ENCODE data around the gene TRAF3IP1.
"Not testable (repeated sequence)": the region's sequence is repeated elsewhere in the genome, so short reads cannot be mapped to it uniquely, and the experiment has no call there.

Gene TRAF3IP1

DNA sequence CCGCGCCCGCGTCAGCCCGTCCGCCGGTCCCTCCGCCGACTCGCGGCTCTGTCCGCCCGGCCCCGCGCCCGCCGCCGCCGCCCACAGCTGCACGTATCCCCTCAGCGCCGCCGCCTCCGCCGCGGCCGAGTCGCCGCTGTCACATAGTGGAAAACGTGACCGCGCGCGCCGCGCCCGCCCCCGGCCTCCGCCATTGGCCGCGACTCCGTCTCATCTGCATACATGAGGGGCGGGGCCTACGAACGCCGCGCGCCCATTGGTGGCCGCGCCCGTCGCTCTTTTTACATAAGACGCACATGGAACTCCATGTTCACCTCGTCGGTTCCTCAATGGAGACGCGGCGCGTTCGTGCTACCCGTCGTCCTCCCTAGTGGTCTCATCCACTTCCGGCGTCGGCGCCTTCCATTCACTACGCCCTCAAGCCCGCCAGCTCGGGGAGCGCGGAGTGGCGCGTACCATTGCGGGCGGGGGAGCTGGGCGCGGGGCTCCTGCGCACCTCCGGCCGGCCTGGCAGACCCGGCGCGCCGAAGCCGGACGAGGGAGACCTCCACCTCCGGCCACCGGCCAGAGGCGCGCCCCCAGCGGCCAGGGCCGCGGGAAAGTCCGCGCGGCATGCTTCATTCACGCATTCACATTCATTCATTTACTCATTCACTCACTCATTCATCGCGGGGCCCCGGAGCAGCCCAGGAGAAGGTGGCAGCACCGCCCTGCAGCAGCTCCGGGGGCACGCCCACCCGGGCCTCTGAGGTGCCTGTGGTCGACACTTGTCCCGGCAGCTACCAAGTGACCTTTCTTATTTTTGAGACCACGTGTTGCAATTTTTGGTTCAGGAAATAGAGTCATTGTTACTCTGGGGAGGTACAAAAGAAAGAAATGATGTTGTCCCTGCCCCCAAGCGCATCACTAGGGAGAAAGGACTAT lies 31.4 kb upstream of the TRAF3IP1 start:
- peak; percentile 96 for DNase-seq (ENCODE audit: low read depth)

- DNase-seq (ENCODE audit: low read depth) = no peak
Measured at GRCh38 chr2:238289574-238289973, 30.7 kb upstream of the TRAF3IP1 start.

DNA sequence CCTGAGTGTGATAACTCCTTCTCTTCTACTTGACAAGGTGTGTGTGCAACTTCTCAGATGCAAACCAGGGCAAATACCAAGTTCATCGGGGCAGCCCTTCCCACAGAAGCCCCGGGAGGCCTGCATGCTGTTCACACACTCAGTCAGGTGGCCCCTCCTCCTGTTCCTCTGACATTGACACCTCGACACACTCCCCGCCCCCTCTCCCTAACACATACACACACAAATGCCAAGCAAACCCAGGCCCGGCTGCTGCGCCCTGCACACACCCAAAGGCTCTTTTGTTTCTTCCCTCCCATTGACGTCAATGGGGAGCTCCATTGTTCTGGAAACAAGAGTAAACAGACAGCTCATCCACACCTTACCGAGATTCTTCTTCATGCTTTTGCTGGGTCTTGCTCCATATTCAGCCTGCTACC lies 30.2 kb upstream of the TRAF3IP1 start:
- DNase-seq (ENCODE audit: low read depth) = no peak

- no peak for DNase-seq (ENCODE audit: low read depth)
Measured at GRCh38 chr2:238290715-238291549, 29.4 kb upstream of the TRAF3IP1 start.

DNA sequence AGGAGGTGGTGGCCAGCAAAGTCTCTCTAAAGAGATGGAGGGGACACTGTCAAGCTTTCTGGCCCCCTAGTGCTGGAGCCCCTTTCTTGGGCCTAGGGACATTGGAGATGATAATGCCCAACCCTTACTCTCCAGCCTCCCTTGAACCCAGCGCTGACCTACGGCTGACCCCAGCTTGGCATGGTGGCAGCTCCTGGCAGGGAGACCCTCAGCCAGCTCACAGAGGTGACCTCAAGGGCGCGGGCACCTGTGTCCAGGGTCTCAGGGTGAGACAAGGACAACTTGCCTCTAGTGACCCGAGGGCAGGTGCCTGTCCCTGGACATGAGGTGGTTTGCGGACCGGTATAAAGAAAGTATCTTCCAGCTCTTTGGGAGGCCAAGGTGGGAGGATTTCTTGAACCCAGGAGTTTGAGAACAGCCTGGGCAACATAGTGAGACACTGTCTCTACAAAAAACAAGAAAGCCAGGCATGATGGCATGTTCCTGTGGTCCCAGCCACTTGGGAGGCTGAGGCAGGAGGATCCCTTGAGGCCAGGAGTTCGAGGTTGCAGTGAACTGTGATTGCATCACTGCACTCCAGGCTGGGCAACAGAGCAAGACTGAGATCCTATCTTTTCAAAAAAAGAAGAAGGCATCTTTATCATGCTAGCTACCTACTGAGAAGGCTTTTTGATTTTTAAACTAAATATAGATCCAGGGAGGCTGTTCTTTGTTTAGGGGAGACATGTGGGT lies 28.6 kb upstream of the TRAF3IP1 start:
- no peak for DNase-seq (ENCODE audit: low read depth)

- no peak for DNase-seq (ENCODE audit: low read depth)
Measured at GRCh38 chr2:238294046-238294392, 26.3 kb upstream of the TRAF3IP1 start.

DNA sequence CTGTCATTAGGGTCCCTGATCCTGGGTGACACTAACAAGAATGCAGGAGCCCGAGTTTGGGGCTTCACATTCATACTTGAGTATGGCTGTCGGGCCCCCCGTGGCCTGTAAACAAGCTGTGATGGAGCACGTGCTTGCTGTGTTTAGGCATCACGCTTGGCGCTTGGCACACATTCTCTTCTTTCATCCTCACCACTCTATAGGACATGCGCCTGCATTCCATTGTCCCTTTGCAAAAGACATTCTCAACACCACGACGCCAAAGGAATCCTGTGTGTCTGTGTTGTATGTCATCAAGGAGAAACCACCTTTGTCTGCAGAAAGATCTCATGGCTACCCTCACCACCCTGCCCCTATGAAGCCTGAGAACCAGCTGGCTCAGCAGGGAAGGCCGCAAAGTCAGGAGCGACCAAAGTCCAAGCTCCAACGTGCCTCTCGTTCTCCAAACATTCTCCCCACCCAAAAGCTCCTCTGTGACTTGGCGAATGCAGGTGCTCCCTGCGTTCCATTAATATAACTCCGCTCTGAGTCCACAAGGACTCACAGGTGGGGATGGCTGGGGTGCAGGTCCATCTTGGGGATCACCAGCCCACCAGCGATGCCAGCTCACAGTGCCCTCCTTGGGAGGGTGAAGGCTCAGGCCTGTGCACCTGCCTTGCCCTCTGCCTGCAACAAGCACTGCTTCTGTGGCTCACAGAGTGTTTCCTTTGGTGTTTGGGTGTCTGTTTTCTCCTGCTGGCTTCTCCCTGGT lies 25.8 kb upstream of the TRAF3IP1 start:
- DNase-seq (ENCODE audit: low read depth) = no peak

DNA sequence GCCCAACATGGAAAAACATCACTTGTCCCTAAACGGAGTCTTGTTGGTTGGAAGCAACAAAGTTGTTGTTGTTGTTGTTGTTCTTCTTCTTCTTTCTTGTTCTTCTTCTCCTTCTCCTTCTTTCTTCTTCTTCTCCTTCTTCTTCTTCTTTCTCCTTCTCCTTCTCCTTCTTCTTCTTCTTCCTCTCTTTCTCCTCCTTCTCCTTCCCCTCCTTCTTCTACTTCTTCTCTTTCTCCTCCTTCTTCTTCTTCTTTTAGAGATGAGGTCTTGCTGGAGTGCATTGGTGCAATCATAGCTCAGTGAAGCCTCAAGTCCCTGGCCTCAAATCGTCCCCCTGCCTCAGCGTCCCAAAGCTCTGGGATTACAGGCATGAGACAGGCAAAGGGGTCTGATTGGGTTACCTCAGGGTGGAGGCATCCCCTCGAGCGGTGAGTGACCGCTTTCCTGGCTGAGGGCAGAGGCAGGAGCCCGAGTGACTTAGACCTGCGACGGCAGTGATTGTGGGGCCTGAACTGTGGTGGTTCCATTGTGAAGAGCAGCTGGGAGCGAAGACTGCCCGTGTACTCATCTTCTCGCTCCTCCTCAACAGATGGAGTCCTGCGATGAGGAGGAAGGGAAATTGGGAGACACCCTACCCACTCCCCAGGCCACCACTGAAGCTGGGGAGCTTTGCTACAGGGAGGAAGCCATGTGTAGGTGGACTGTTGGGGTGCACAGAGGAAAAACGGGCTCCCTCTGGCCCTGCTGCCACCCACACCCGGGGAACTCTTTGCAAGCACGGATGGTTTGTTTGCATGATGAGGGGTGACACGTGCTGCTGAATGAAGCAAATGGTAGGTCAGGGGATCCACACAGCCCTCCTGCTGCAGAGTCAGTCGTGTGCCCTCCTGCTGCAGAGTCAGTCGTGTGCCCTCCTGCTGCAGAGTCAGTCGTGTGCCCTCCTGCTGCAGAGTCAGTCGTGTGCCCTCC lies 24.9 kb upstream of the TRAF3IP1 start:
- no peak for DNase-seq (ENCODE audit: low read depth)

DNA sequence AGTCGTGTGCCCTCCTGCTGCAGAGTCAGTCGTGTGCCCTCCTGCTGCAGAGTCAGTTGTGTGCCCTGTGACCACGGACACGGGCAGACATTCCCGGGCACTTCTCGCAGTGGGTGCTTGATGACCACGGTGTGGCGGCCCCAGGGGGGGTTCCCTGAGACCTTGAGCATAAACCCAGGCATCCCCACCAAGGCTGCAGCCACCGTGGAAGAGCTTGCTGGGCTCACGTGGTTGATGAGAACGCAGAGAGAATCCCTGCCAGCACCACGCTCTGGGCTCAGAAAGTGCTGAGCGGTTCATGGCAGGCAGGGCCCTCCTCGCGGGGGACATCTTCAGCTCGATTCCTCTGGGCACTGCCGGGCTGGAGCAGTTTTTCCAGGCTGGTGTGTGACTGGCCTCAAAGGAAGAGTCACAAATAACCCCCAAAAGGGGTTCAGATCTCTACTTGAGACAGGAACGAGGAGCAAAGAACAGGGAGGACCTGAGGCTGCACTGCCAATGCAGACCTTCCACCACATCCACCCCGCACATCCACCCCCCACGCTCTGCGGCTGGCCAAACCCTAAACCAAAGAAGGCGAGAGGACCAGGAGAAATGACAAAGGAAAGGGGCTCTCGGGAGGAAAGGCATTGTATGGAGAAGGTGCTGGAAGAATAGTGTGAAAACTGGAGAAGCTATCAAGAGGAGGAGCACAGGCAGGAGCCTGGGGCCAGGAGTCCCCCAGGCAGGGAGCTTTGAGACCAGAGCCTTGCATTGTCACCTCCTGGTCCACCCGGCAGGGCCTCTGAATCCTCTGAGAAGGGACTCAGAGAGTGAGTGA lies 23.5 kb upstream of the TRAF3IP1 start:
- no peak for DNase-seq (ENCODE audit: low read depth)

GRCh38 chr2:238299803-238300202 lies 20.5 kb upstream of the TRAF3IP1 start:
- no peak for DNase-seq (ENCODE audit: low read depth)

- DNase-seq (ENCODE audit: low read depth) = no peak
Measured at GRCh38 chr2:238302087-238302486, 18.2 kb upstream of the TRAF3IP1 start.

DNA sequence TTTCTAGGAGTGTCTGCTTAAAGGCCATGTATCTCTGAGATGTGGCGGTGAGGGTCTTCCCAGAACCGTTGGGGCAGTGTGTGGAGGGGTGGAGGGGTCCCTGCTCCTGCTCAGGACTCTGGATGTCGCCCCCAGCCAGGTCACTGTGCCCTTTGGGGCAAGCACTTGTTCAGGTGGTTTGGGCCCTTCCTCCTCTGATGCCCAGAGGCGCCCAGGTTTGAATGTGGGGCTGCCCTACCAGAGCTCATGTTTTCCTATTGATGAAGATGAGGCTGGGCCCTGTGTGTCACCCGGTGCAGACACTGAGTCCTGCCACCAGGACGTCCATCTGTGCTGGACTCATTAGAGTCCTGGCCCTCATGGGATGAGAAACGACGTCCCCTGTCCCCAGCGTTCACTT lies 17.6 kb upstream of the TRAF3IP1 start:
- no peak for DNase-seq (ENCODE audit: low read depth)

- DNase-seq (ENCODE audit: low read depth) = no peak
Measured at GRCh38 chr2:238304116-238304515, 16.2 kb upstream of the TRAF3IP1 start.

DNA sequence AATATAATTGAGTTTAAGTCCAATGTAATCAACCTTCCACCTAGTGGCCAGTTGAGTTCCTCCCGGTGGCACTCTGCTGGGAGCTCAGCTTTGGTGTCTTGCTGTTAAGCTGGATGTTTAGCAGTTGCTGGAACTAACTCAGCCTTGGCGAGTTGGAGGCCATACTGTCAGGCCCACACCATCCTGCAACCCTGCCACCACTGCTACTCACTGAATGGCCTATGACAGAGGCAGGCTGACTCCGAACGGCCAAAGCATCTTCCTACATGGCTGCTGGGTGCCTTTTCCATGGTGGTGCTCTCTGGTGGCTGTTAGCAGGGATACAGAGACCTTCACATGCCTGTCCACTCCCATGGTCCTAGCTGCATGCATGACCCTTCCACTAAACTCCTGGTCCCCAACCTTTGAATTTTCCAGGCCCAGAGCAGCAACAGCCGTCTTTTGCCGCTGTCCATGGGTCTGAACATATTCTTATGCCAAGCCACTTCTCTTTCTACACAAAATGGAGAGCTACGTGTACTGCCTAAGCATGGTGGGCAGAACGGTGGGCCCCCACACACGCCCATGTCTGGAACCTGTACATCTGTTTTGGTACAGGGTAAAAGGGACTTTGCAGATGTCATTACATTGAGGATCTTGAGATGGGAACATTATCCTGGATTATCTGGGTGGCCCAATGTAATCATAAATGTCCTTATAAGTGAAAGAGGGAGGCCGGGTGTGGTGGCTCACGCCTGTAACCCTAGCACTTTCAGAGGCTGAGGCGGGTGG lies 15.0 kb upstream of the TRAF3IP1 start:
- no peak for DNase-seq (ENCODE audit: low read depth)

DNA sequence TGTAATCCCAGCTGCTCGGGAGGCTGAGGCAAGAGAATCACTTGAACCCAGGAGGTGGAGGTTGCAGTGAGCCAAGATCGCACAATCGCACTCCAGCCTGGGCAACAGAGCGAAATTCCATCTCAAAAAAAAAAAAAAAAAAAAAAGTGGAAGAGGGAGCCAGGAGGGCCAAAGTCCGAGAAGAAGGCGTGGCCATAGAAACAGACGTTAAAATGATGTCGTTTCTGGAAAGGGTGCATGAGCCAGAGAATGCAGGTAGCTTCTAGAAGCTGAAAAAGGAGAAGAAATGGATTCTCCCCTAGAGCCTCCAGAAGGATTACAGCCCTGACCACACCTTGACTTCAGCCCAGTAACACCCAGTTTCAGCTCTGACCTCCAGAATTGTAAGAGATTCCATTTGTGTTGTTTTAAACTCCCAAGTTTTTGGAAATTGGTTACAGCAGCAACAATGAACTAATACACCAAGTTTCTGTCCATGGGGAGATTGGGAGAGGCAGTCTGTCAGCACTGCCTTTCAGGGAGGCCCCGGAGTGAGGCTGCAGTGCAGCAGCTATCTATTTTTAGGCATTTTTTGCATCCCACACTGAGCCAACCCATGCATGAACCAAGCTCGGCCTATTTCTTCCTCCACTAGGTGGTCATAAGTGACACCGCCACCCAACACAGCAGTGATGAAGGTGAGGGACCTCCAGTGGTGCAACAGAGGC lies 14.2 kb upstream of the TRAF3IP1 start:
- DNase-seq (ENCODE audit: low read depth) = no peak

- DNase-seq (ENCODE audit: low read depth) = no peak
Measured at GRCh38 chr2:238306672-238306998, 13.7 kb upstream of the TRAF3IP1 start.

DNA sequence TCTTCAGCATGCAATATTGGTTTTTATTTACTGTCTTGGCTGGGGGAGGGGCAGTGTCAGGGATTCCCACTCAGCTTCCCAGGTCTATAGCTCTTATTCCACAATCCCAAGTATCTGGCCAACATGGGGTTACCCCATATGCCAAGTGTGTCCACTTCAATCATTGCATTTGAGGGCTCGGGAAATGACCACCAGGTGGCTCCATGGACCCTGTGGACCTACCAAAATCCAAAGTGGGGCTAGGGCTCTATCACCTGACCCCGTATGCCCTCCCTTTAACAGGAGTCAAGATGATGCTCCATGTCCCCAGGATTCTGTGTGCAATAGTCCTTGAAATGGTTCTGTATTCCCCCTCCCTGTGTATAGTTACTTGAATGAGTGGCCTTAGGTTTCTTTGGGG lies 12.1 kb upstream of the TRAF3IP1 start:
- DNase-seq (ENCODE audit: low read depth) = no peak

GRCh38 chr2:238310721-238311120 lies 9.6 kb upstream of the TRAF3IP1 start:
- not testable (repeated sequence) for DNase-seq (ENCODE audit: low read depth)

All from GM04504 (cell line).